Left hindlimb (tissue), 1 donor: ENCODE data around the gene NXPH3.

ENCODE experiments used
- DNase-seq: peaks from one replicate; pipeline ENCODE4 v3.0.0-alpha.2; 2018

NXPH3 gene

GRCh38 chr17:49630113-49630900, 54.6 kb downstream of the NXPH3 start:
- DNase-seq, result no peak

GRCh38 chr17:49631496-49631895, 55.8 kb downstream of the NXPH3 start:
- DNase-seq, result no peak
